Upper lobe of left lung (tissue), 4 donors: Measurements from ENCODE around the gene TRAPPC3.

Experiments used
- POLR2A ChIP-seq, 4 donors: fragments of 450-650 bp; IDR thresholded peaks; one replicate each; pipeline ENCODE4 v1.5.1; 2016 to 2017; ENCODE audit warnings: antibody characterized with exemption in 4 of 4, mild to moderate bottlenecking in 2 of 4
- POLR2AphosphoS5 ChIP-seq, 2 donors: sonication (generic); formaldehyde crosslinking; IDR thresholded peaks; one replicate each; pipeline ENCODE4 v1.5.1; 2017; ENCODE audit warnings: antibody characterized with exemption in 2 of 2
- TF ChIP-seq, protein P1 (sequence below), 6 experiments: fragments of 450-650 bp in 4 of 6; fragments of 200-600 bp in 2 of 6; sonication (generic) in 2 of 6; IDR thresholded peaks; one replicate each; pipeline ENCODE4 v1.5.1; 2016 to 2019; ENCODE audit warnings: antibody characterized with exemption in 6 of 6

DNA sequence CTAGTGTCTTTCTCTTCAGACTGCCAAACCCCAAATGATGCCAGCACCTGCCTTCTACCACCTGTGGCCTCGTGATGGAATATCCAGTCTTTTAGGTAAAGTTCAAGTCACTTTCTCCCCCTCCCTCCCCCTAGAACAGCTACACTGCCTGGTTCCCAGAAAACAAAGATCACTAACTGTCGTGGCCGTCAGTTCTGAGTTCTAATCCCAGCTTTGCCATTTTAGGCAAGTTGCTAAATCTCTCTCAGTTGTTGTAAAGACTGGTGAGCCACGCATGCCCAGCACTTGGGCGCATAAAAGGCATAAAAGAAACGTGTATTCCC is 648 bp upstream of the TRAPPC3 start:
- TF ChIP-seq POLR2AphosphoS5 (IDR thresholded peaks at IDR 0.05) (no peak), POLR2A (IDR thresholded peaks at IDR 0.05) (peak in 1 of 4 donors; percentile 15)
- TF ChIP-seq, protein P1, sequence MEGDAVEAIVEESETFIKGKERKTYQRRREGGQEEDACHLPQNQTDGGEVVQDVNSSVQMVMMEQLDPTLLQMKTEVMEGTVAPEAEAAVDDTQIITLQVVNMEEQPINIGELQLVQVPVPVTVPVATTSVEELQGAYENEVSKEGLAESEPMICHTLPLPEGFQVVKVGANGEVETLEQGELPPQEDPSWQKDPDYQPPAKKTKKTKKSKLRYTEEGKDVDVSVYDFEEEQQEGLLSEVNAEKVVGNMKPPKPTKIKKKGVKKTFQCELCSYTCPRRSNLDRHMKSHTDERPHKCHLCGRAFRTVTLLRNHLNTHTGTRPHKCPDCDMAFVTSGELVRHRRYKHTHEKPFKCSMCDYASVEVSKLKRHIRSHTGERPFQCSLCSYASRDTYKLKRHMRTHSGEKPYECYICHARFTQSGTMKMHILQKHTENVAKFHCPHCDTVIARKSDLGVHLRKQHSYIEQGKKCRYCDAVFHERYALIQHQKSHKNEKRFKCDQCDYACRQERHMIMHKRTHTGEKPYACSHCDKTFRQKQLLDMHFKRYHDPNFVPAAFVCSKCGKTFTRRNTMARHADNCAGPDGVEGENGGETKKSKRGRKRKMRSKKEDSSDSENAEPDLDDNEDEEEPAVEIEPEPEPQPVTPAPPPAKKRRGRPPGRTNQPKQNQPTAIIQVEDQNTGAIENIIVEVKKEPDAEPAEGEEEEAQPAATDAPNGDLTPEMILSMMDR (IDR thresholded peaks at IDR 0.05) = no peak
